ENCODE measurements around the gene PRKG1. TPM values are rescaled to one million over a fixed set of nuclear protein-coding genes. Genes with fewer than 3 reads are reported as not detected.

The PRKG1 gene
- total and polyA plus RNA-seq, 4 donors, result 0.46 to 5.1 (median 1.5) TPM

DNA sequence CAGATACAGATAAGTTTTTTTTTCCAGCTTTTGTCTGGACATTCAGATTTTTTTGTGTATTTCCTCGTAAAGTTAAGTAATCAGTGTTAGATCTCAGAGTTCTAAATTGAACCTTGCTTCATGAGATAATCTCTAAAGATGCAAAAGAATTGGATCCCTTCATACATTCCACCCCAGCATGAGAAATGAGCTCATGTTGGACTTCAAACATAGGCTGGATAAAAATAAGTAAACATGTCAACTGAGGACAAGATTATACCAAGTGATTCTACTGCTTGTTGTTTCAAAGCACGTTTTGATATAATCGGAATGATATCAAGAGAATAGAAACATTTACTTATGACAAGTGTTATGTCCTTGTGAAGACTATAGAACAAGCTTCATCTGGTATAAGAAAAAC lies 1122.8 kb downstream of the PRKG1 start:
- WGBS, result 71% methylated on average over 3 of the region's 3 CpGs
- H3K9ac ChIP-seq (ENCODE audit: low read depth in 1 of 2, low read length in 2 of 2), result no peak overlapping the region
- no peak overlapping the region for H3K27ac ChIP-seq (ENCODE audit: low read depth in 1 of 2, low read length in 2 of 2)
- H3K36me3 ChIP-seq (ENCODE audit: control insufficient read depth in 4 of 4, insufficient read depth in 3 of 4, low read depth in 1 of 4, low read length in 3 of 4), result no peaks in the 10 kb centered on the region
- DNase-seq (ENCODE audit: low spot score), result no peak
- no peaks in the 10 kb centered on the region for H3K4me1 ChIP-seq (ENCODE audit: control insufficient read depth in 4 of 4, insufficient read depth in 4 of 4, low read length in 3 of 4)
- H3K27me3 ChIP-seq (ENCODE audit: control insufficient read depth in 4 of 4, insufficient read depth in 4 of 4, low read length in 3 of 4), result no peaks in the 10 kb centered on the region
- no peak overlapping the region for H3K4me3 ChIP-seq (ENCODE audit: low read depth in 1 of 3, low read length in 3 of 3)
- H3K9me3 ChIP-seq (ENCODE audit: control insufficient read depth in 4 of 4, low read length in 3 of 4), result no peaks in the 10 kb centered on the region
- no peak for TF ChIP-seq GABPA (IDR thresholded peaks at IDR 0.05 in 1 of 2, conservative IDR thresholded peaks at IDR 0.05 in 1 of 2)
- TF ChIP-seq SP1 (IDR thresholded peaks at IDR 0.05), result no peak
- TF ChIP-seq NR2F2 (IDR thresholded peaks at IDR 0.05), result no peak
- TF ChIP-seq, protein P1, sequence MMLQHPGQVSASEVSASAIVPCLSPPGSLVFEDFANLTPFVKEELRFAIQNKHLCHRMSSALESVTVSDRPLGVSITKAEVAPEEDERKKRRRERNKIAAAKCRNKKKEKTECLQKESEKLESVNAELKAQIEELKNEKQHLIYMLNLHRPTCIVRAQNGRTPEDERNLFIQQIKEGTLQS (IDR thresholded peaks at IDR 0.05), result no peak
- TF ChIP-seq RAD21 (IDR thresholded peaks at IDR 0.05), result no peak
- no peak for TF ChIP-seq YY1 (IDR thresholded peaks at IDR 0.05)
- TF ChIP-seq, protein P2, sequence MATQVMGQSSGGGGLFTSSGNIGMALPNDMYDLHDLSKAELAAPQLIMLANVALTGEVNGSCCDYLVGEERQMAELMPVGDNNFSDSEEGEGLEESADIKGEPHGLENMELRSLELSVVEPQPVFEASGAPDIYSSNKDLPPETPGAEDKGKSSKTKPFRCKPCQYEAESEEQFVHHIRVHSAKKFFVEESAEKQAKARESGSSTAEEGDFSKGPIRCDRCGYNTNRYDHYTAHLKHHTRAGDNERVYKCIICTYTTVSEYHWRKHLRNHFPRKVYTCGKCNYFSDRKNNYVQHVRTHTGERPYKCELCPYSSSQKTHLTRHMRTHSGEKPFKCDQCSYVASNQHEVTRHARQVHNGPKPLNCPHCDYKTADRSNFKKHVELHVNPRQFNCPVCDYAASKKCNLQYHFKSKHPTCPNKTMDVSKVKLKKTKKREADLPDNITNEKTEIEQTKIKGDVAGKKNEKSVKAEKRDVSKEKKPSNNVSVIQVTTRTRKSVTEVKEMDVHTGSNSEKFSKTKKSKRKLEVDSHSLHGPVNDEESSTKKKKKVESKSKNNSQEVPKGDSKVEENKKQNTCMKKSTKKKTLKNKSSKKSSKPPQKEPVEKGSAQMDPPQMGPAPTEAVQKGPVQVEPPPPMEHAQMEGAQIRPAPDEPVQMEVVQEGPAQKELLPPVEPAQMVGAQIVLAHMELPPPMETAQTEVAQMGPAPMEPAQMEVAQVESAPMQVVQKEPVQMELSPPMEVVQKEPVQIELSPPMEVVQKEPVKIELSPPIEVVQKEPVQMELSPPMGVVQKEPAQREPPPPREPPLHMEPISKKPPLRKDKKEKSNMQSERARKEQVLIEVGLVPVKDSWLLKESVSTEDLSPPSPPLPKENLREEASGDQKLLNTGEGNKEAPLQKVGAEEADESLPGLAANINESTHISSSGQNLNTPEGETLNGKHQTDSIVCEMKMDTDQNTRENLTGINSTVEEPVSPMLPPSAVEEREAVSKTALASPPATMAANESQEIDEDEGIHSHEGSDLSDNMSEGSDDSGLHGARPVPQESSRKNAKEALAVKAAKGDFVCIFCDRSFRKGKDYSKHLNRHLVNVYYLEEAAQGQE (IDR thresholded peaks at IDR 0.05), result no peak
- TF ChIP-seq, protein P3, sequence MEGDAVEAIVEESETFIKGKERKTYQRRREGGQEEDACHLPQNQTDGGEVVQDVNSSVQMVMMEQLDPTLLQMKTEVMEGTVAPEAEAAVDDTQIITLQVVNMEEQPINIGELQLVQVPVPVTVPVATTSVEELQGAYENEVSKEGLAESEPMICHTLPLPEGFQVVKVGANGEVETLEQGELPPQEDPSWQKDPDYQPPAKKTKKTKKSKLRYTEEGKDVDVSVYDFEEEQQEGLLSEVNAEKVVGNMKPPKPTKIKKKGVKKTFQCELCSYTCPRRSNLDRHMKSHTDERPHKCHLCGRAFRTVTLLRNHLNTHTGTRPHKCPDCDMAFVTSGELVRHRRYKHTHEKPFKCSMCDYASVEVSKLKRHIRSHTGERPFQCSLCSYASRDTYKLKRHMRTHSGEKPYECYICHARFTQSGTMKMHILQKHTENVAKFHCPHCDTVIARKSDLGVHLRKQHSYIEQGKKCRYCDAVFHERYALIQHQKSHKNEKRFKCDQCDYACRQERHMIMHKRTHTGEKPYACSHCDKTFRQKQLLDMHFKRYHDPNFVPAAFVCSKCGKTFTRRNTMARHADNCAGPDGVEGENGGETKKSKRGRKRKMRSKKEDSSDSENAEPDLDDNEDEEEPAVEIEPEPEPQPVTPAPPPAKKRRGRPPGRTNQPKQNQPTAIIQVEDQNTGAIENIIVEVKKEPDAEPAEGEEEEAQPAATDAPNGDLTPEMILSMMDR (IDR thresholded peaks at IDR 0.05; ENCODE audit: low read depth, low read length, missing input control), result no peak

DNA sequence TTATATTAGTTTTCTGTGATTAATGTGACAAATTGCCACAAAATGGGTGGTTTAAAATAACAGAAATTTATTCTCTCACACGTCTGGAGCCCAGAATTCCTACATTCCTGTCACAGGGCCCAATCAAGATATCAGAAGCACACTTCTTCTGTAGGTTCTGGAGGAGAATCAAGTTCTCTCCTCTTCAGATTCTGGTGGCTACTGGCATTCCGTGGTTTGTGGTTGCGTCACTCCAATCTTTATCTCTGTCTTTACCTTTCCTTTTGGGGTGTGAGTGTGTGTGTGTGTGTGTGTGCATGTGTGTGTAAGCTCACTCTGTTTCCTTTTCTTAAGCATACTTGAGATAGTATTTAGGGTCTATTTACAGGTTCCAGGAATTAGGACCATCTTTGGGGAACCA lies 1124.3 kb downstream of the PRKG1 start:
- Histone ChIP-seq H3K27ac (ENCODE audit: low read depth in 1 of 2, low read length in 2 of 2) (no peak overlapping the region), H3K4me3 (ENCODE audit: low read depth in 1 of 3, low read length in 3 of 3) (no peak overlapping the region), H3K9ac (ENCODE audit: low read depth in 1 of 2, low read length in 2 of 2) (no peak overlapping the region), H3K9me3 (ENCODE audit: control insufficient read depth in 4 of 4, low read length in 3 of 4) (no peaks in the 10 kb centered on the region), H3K36me3 (ENCODE audit: control insufficient read depth in 4 of 4, insufficient read depth in 3 of 4, low read depth in 1 of 4, low read length in 3 of 4) (no peaks in the 10 kb centered on the region), H3K4me1 (ENCODE audit: control insufficient read depth in 4 of 4, insufficient read depth in 4 of 4, low read length in 3 of 4) (no peaks in the 10 kb centered on the region), H3K27me3 (ENCODE audit: control insufficient read depth in 4 of 4, insufficient read depth in 4 of 4, low read length in 3 of 4) (no peaks in the 10 kb centered on the region)
- WGBS, result 58% methylated on average over 3 of the region's 3 CpGs
- no peak for DNase-seq (ENCODE audit: low spot score)
- TF ChIP-seq EGR1 (IDR thresholded peaks at IDR 0.05; ENCODE audit: low read depth in 2 of 2), result no peak
- no peak for TF ChIP-seq RAD21 (IDR thresholded peaks at IDR 0.05)
- no peak for TF ChIP-seq HNF4G (IDR thresholded peaks at IDR 0.05)
- TF ChIP-seq, protein P3 (IDR thresholded peaks at IDR 0.05; ENCODE audit: low read depth, low read length, missing input control), result no peak
- no peak for TF ChIP-seq JUND (IDR thresholded peaks at IDR 0.05)
- no peak for TF ChIP-seq FOXA1 (IDR thresholded peaks at IDR 0.05)
- TF ChIP-seq TAF1 (conservative IDR thresholded peaks at IDR 0.05), result no peak
- no peak for TF ChIP-seq NR2F2 (IDR thresholded peaks at IDR 0.05)
- TF ChIP-seq FOXA2 (IDR thresholded peaks at IDR 0.05), result no peak
- TF ChIP-seq SP1 (IDR thresholded peaks at IDR 0.05), result no peak
- TF ChIP-seq, protein P1 (IDR thresholded peaks at IDR 0.05), result no peak
- TF ChIP-seq YY1 (IDR thresholded peaks at IDR 0.05), result no peak
- TF ChIP-seq RXRA (IDR thresholded peaks at IDR 0.05), result no peak
- TF ChIP-seq, protein P4, sequence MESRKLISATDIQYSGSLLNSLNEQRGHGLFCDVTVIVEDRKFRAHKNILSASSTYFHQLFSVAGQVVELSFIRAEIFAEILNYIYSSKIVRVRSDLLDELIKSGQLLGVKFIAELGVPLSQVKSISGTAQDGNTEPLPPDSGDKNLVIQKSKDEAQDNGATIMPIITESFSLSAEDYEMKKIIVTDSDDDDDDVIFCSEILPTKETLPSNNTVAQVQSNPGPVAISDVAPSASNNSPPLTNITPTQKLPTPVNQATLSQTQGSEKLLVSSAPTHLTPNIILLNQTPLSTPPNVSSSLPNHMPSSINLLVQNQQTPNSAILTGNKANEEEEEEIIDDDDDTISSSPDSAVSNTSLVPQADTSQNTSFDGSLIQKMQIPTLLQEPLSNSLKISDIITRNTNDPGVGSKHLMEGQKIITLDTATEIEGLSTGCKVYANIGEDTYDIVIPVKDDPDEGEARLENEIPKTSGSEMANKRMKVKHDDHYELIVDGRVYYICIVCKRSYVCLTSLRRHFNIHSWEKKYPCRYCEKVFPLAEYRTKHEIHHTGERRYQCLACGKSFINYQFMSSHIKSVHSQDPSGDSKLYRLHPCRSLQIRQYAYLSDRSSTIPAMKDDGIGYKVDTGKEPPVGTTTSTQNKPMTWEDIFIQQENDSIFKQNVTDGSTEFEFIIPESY (IDR thresholded peaks at IDR 0.05), result no peak
- TF ChIP-seq GABPA (IDR thresholded peaks at IDR 0.05 in 1 of 2, conservative IDR thresholded peaks at IDR 0.05 in 1 of 2), result no peak
- TF ChIP-seq, protein P2 (IDR thresholded peaks at IDR 0.05), result no peak
- TF ChIP-seq, protein P5, sequence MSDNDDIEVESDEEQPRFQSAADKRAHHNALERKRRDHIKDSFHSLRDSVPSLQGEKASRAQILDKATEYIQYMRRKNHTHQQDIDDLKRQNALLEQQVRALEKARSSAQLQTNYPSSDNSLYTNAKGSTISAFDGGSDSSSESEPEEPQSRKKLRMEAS (IDR thresholded peaks at IDR 0.05), result no peak
- TF ChIP-seq HNF4A (conservative IDR thresholded peaks at IDR 0.05), result no peak
